Central memory CD4-positive, alpha-beta T cell (primary cell): ENCODE data around the gene ZNF277.

Source experiments
- DNase-seq: peaks from one replicate; pipeline ENCODE4 v3.0.0; 2022

ZNF277 gene

GRCh38 chr7:112360681-112361080 lies 154.2 kb downstream of the ZNF277 start:
- no peak for DNase-seq

- no peak for DNase-seq
These were observed 154.7 kb downstream of the ZNF277 start for GRCh38 chr7:112361154-112361553.

- no peak for DNase-seq
These were observed 155.7 kb downstream of the ZNF277 start for GRCh38 chr7:112362053-112362650.

GRCh38 chr7:112362731-112363131 lies 156.2 kb downstream of the ZNF277 start:
- DNase-seq, result no peak

GRCh38 chr7:112364388-112364787 lies 157.9 kb downstream of the ZNF277 start:
- DNase-seq, result no peak

GRCh38 chr7:112365551-112365950 lies 159.1 kb downstream of the ZNF277 start:
- DNase-seq, result no peak

- no peak for DNase-seq
These were observed 160.4 kb downstream of the ZNF277 start for GRCh38 chr7:112366886-112367285.

GRCh38 chr7:112370436-112370835 lies 163.9 kb downstream of the ZNF277 start:
- DNase-seq, result no peak

- DNase-seq, result no peak
These were observed 165.2 kb downstream of the ZNF277 start for GRCh38 chr7:112371701-112372100.

GRCh38 chr7:112372101-112372500 lies 165.6 kb downstream of the ZNF277 start:
- DNase-seq, result no peak

- no peak for DNase-seq
These were observed 171.1 kb downstream of the ZNF277 start for GRCh38 chr7:112377593-112377992.

GRCh38 chr7:112381311-112382091 lies 175.0 kb downstream of the ZNF277 start:
- no peak for DNase-seq

- no peak for DNase-seq
These were observed 177.3 kb downstream of the ZNF277 start for GRCh38 chr7:112383671-112384417.

GRCh38 chr7:112385516-112385915 lies 179.0 kb downstream of the ZNF277 start:
- no peak for DNase-seq

- no peak for DNase-seq
These were observed 180.1 kb downstream of the ZNF277 start for GRCh38 chr7:112386619-112387018.

GRCh38 chr7:112390167-112390566 lies 183.7 kb downstream of the ZNF277 start:
- DNase-seq, result no peak

- peak; percentile 49 for DNase-seq
These were observed 184.8 kb downstream of the ZNF277 start for GRCh38 chr7:112391079-112391821.

GRCh38 chr7:112391841-112392286 lies 185.4 kb downstream of the ZNF277 start:
- DNase-seq, result peak; percentile 69
